ENCODE results near the gene MPZL2.

The MPZL2 gene

GRCh38 chr11:118240999-118241763 lies 22.9 kb downstream of the MPZL2 start:
- no peaks in the 10 kb centered on the region for H3K36me3 ChIP-seq
- H3K4me3 ChIP-seq (ENCODE audit: low read depth, low read length), result no peak overlapping the region
- no peak for DNase-seq
- H3K27ac ChIP-seq, result no peak overlapping the region
- no peaks in the 10 kb centered on the region for H3K27me3 ChIP-seq (ENCODE audit: insufficient read depth, low read depth, severe bottlenecking)
- no peak for TF ChIP-seq CTCF (IDR thresholded peaks at IDR 0.05; ENCODE audit: low read depth, low read length)
- H3K9me3 ChIP-seq (ENCODE audit: severe bottlenecking), result no peaks in the 10 kb centered on the region

- no peak overlapping the region for H3K4me3 ChIP-seq (ENCODE audit: low read depth, low read length)
- no peak for TF ChIP-seq CTCF (IDR thresholded peaks at IDR 0.05; ENCODE audit: low read depth, low read length)
- no peaks in the 10 kb centered on the region for H3K9me3 ChIP-seq (ENCODE audit: severe bottlenecking)
- H3K27me3 ChIP-seq (ENCODE audit: insufficient read depth, low read depth, severe bottlenecking), result no peaks in the 10 kb centered on the region
- no peak overlapping the region for H3K27ac ChIP-seq
- no peaks in the 10 kb centered on the region for H3K36me3 ChIP-seq
- DNase-seq, result no peak
Measured at GRCh38 chr11:118239509-118240205, 24.4 kb downstream of the MPZL2 start.

- no peak for DNase-seq
- H3K9me3 ChIP-seq (ENCODE audit: severe bottlenecking), result no peaks in the 10 kb centered on the region
- no peak overlapping the region for H3K27ac ChIP-seq
- H3K36me3 ChIP-seq, result no peaks in the 10 kb centered on the region
- no peak for TF ChIP-seq CTCF (IDR thresholded peaks at IDR 0.05; ENCODE audit: low read depth, low read length)
- H3K4me3 ChIP-seq (ENCODE audit: low read depth, low read length), result no peak overlapping the region
- H3K27me3 ChIP-seq (ENCODE audit: insufficient read depth, low read depth, severe bottlenecking), result no peaks in the 10 kb centered on the region
Measured at GRCh38 chr11:118238929-118239328, 25.2 kb downstream of the MPZL2 start.

- H3K27ac ChIP-seq, result no peak overlapping the region
- H3K9me3 ChIP-seq (ENCODE audit: severe bottlenecking), result no peaks in the 10 kb centered on the region
- H3K36me3 ChIP-seq, result no peaks in the 10 kb centered on the region
- no peak for TF ChIP-seq CTCF (IDR thresholded peaks at IDR 0.05; ENCODE audit: low read depth, low read length)
- no peak overlapping the region for H3K4me3 ChIP-seq (ENCODE audit: low read depth, low read length)
- H3K27me3 ChIP-seq (ENCODE audit: insufficient read depth, low read depth, severe bottlenecking), result no peaks in the 10 kb centered on the region
- no peak for DNase-seq
Measured at GRCh38 chr11:118238421-118238820, 25.7 kb downstream of the MPZL2 start.

GRCh38 chr11:118236170-118236569 lies 27.9 kb downstream of the MPZL2 start:
- no peak for TF ChIP-seq CTCF (IDR thresholded peaks at IDR 0.05; ENCODE audit: low read depth, low read length)
- no peaks in the 10 kb centered on the region for H3K9me3 ChIP-seq (ENCODE audit: severe bottlenecking)
- H3K36me3 ChIP-seq, result no peaks in the 10 kb centered on the region
- DNase-seq, result no peak
- no peak overlapping the region for H3K4me3 ChIP-seq (ENCODE audit: low read depth, low read length)
- no peaks in the 10 kb centered on the region for H3K27me3 ChIP-seq (ENCODE audit: insufficient read depth, low read depth, severe bottlenecking)
- H3K27ac ChIP-seq, result no peak overlapping the region

Data from WERI-Rb-1 (cell line).